CD1c-positive myeloid dendritic cell (primary cell): ENCODE results near the gene HECTD3.
"Not testable (repeated sequence)": the region's sequence is repeated elsewhere in the genome, so short reads cannot be mapped to it uniquely, and the experiment has no call there.

Experiments
- DNase-seq: peaks from one replicate; pipeline ENCODE4 v3.0.0-alpha.2; 2016; ENCODE audit errors: extremely low spot score

Gene HECTD3

DNA sequence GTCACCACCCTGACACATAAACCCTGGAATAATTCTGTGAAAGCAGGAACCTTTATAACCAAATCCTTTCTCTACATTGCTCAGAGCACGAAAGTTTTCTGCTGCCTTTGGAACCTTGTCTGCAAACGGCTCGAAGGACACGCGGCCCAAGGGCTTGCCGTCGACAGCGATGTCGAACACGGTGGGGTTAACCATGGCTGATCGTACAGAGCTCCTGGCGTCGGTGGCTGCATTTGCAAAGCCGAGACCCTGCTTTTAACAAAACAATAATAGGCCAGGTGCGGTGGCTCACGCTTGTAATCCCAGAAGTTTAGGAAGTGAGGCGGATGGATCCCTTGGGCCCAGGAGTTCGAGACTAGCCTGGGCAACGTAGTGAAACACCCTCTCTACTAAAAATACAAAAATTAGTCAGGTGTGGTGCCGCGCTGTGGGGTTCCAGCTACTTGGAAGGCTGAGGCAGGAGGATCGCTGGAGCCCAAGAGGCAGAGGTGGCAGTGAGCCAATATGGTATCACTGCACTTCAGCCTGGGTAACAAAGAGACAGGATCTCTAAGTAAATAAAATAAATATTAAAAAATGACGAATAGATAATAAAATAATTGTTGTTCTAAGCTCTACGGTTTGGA is 22.5 kb downstream of the HECTD3 start:
- no peak for DNase-seq

DNA sequence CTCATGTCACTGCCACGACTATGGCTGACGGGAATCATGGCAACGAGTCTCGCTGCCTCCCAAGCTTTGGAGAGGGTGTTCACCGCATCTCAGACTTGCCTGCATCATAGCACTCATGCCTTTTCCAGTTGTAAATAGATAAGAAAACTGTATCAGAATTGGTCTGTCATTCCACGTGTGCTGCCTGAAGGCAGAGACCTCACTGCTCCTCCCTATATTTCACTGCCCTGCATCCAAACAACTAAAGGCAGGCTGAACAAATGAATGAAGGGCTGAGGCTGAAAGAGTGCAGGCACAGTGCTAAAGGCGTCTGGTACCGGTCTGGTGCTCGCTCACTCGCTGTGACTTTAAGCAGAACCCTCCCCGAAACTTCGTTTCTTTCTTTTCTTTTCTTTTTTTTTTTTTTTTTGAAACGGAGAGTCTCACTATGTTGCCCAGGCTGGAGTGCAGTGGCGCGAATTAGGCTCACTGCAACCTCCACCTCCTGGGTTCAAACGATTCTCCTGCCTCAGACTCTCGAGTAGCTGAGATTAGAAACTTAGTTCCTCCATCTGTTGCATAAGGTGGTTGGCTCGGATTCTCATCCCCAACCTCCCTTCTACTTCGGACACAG is 25.3 kb downstream of the HECTD3 start:
- DNase-seq, result no peak

DNA sequence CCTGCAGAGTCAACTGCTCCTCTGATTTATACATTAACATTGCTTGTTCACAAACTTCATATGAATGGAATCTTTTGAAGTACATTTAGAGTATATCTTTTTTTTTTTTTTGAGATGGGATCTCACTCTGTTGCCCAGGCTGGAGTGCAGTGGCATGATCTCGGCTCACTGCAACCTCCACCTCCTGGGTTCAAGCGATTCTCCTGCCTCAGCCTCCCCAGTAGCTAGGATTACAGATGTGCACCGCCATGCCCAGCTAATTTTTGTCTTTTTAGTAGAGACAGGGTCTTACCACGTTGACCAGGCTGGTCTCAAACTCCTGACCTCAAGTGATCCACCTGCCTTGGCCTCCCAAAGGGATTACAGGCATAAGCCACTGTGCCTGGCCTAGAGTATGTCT is 33.8 kb downstream of the HECTD3 start:
- not testable (repeated sequence) for DNase-seq

DNA sequence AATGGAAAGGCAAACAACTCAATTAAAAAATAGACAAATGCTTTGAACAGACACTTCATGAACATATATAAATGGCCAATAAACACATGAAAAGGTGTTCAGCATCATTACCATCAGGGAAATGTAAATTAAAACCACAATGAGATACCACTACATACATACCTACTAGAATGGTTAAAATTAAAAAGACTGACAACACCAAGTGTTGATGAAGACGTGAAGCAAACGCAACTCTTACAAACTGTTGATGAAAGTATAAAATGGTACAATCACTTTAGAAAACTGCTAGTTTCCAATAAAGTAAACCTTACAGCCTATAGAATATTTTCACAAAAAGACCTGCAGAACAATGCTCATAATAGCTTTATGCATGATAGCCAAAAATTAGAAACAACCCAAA is 34.9 kb downstream of the HECTD3 start:
- no peak for DNase-seq

DNA sequence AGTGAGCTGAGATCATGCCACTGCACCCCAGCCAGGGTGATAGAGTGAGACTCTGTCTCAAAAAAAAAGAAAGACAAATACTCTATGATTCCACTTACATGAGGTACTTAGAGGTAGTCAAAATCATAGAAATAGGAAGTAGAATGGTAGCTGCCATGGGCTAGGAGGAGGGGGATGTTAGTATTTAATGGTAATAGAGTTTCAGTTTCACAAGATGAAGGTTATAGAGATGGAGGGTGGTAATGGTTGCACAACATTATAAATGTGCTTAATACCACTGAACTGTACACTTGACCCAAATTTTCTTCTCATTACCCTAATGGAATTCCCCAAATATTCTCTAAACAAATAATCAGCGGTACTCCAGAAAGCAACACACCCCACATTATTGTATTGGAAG is 37.5 kb downstream of the HECTD3 start:
- no peak for DNase-seq

DNA sequence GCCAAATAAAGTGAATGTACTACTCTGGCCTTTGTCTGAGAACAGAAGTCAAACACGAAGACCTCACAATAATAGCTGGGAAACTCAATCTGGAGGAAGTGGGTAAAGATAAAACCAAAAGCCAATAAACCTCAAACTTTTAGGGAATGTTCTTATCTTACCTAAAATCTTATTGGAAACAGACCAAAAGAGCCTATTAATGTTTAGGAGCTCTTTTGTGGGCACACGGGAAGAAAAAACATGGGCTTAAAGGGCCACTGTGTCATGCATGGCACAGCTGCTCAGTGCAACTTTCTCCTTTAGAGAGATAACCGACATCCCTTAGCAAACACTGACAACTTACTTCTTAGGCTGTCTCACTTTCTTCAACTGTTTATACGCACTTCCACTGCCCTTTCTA is 40.8 kb downstream of the HECTD3 start:
- DNase-seq, result no peak

DNA sequence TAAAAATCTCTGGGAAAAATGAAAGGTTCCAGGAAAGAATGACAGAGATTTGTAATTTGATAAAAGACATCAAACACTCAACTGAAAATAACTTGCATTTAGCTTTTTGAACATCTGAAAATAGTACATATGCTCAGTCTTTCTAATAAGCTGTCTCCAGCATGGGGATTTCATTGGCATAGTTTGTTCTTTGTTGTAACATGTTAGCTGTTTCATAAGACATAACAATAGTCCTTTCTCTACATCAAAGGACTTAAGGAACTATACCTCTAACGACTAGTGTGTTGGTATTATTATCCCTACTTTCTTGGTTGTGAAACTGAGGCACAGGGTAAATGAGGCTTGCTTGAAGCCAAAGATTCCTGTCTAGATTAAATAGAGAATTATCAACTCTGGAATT is 46.7 kb downstream of the HECTD3 start:
- DNase-seq, result no peak

DNA sequence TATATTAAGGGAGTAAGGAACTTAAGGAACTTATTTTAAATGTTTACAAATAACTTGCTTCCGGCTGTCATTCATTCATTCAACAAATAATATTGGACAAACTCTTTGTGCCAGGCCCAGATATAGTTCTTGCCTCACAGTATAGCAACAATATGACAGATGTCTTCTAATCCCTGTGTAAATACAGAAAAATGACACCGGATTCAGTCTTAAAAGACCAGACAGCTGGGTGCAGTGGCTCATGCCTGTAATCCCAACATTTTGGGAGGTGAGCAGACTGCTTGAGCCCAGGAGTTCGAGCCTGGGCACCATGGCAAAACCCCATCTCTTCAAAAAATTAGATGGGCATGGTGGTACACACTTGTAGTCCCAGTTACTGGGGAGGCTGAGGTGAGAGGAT is 48.4 kb downstream of the HECTD3 start:
- DNase-seq, result no peak

DNA sequence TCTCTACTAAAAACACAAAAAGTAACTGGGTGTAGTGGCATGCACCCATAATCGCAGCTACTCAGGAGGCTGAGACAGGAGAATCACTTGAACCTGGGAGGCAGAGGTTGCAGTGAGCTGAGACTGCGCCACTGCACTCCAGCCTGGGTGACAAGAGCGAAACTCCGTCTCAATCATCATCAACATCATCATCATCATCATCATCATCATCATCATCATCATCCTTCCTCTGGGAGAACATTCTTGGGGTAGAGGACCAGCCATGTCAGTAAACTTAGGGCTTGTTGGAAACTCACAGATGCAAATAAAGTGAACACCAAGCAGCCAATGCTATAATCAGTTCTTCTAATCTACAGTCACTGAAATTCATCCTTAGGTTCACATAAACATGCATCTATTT is 49.1 kb downstream of the HECTD3 start:
- DNase-seq, result not testable (repeated sequence)

DNA sequence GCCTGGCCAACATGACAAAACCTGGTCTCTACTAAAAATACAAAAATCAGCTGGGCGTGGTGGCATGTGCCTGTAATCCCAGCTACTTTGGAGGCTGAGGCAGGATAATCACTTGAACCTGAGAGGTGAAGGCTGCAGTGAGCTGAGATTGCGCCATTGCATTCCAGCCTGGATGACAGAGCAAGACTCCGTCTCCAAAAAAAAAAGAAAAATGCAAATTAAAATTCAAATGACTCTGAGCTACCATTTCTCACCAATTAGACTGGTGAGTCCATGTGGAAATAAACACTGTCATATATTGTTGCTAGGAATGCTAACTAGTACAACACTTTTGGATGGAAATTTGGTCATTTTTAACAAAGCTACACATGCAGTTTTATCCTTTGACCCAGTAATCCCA is 53.6 kb downstream of the HECTD3 start:
- DNase-seq, result not testable (repeated sequence)

DNA sequence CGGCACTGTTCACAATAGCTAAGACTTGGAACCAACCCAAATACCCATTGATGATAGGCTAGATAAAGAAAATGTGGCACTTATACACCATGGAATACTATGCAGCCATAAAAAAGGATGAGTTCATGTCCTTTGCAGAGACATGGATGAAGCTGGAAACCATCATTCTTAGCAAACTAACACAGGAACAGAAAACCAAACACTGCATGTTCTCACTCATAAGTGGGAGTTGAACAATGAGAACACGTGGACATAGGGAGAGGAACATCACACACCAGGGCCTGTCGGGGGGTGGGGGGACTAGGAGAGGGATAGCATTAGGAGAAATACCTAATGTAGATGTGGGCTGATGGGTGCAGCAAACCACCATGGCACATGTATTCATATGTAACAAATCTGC is 55.0 kb downstream of the HECTD3 start:
- not testable (repeated sequence) for DNase-seq
